BJ (cell line): Measurements from ENCODE around the gene SLC35F1. TPM values are rescaled to one million over a fixed set of nuclear protein-coding genes. Genes with fewer than 3 reads are reported as not detected.

Source experiments
- CTCF ChIA-PET: fragments of 350-600 bp; formaldehyde crosslinking; extraction: SDS; loops from one replicate; lab custom pipeline; 2021; ENCODE audit warnings: antibody characterized with exemption, inconsistent platforms; lab: Yijun Ruan, JAX
- POLR2A ChIA-PET: fragments of 300-600 bp; sonication (Branson Sonifier 250); formaldehyde crosslinking; extraction: SDS; loops from one replicate; lab custom pipeline; 2021; ENCODE audit warnings: antibody characterized with exemption; lab: Charles Lee
- DNase-seq: peaks from one replicate; pipeline ENCODE4 v3.0.0-alpha.2; 2011; ENCODE audit warnings: low read depth
- H3K27me3 ChIP-seq: 2 replicates; pipeline ENCODE4 v1.6.0; 2011; ENCODE audit warnings: low read length; ENCODE audit not compliant: control insufficient read depth, insufficient read depth
- H3K36me3 ChIP-seq: 2 replicates; pipeline ENCODE4 v1.5.1; 2011; ENCODE audit warnings: low read length; ENCODE audit not compliant: control insufficient read depth, insufficient read depth
- H3K4me3 ChIP-seq: 2 replicates; pipeline ENCODE4 v1.5.1; 2011; ENCODE audit warnings: low read depth, mild to moderate bottlenecking, control low read depth, low read length
- polyA plus RNA-seq: library from polyadenylated mRNA; depleted of rRNA; stranded (reverse); fragments of >200 nt; gene quantifications from 2 replicates; pipeline ENCODE4 v1.2.3, GENCODE V29; 2011
- TF ChIP-seq, protein P1 (sequence below): IDR thresholded peaks from 2 replicates; pipeline ENCODE4 v1.5.1; 2011; ENCODE audit warnings: low read depth, mild to moderate bottlenecking, control low read depth, inconsistent platforms, low read length, moderate library complexity; ENCODE audit not compliant: insufficient read depth

Gene SLC35F1
- polyA plus RNA-seq, 1 experiment = not detected

DNA sequence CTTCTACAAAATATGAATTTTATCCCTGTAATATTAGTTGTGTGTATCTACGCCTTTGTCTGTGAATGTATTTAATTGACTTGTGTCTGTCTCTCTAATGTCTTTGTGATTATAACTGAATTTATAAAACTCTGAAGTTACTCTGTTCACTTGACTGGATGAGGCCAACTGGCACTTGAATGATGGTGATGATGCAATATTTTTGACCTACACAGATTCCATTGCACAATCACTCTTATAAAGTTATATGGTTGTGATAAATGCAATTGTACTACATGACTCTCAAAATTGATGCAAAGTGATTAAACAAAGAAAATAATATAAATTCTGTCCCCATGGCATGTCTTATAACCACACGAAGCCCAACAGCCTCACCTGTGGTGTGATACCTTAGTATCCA lies 353.8 kb downstream of the SLC35F1 start:
- ChIA-PET POLR2A (no interaction called here), CTCF (no interaction called here)
- TF ChIP-seq, protein P1, sequence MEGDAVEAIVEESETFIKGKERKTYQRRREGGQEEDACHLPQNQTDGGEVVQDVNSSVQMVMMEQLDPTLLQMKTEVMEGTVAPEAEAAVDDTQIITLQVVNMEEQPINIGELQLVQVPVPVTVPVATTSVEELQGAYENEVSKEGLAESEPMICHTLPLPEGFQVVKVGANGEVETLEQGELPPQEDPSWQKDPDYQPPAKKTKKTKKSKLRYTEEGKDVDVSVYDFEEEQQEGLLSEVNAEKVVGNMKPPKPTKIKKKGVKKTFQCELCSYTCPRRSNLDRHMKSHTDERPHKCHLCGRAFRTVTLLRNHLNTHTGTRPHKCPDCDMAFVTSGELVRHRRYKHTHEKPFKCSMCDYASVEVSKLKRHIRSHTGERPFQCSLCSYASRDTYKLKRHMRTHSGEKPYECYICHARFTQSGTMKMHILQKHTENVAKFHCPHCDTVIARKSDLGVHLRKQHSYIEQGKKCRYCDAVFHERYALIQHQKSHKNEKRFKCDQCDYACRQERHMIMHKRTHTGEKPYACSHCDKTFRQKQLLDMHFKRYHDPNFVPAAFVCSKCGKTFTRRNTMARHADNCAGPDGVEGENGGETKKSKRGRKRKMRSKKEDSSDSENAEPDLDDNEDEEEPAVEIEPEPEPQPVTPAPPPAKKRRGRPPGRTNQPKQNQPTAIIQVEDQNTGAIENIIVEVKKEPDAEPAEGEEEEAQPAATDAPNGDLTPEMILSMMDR = no peak
- Histone ChIP-seq H3K27me3 (no peaks in the 10 kb centered on the region), H3K4me3 (no peak overlapping the region), H3K36me3 (no peaks in the 10 kb centered on the region)
- DNase-seq = no peak

GRCh38 chr6:118263921-118264486 lies 356.9 kb downstream of the SLC35F1 start:
- TF ChIP-seq, protein P1 = no peak
- Histone ChIP-seq H3K36me3 (no peaks in the 10 kb centered on the region), H3K27me3 (no peaks in the 10 kb centered on the region), H3K4me3 (no peak overlapping the region)
- CTCF ChIA-PET = interaction anchor here (0.7 kb wide), 1 partner anchor 1295 kb away, joined by 3 read pairs; no protein-coding TSS in a partner anchor
- POLR2A ChIA-PET = no interaction called here
- DNase-seq = no peak

GRCh38 chr6:118269659-118270058 lies 362.6 kb downstream of the SLC35F1 start:
- Histone ChIP-seq H3K4me3 (no peak overlapping the region), H3K27me3 (no peaks in the 10 kb centered on the region), H3K36me3 (no peaks in the 10 kb centered on the region)
- TF ChIP-seq, protein P1 = no peak
- no peak for DNase-seq
- CTCF ChIA-PET = no interaction called here
- POLR2A ChIA-PET = no interaction called here

DNA sequence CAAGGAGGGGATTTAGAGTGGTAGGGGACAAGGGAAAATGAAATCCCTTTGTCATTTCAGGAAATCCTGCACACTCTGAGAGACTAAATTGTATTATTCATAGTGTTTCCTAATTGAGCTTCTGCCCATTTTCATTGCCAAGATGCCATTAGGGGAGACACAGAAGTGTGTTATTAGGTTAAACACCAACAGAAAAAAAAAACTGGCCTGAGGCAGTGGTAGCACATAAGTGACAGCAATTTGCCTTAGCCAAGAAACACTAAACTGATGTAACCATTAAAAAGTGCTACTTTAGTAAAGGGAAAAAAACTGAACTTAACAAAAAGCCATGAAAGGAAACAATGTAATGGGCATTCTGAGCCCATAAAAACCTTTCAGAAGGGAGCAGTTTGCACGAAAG lies 370.6 kb downstream of the SLC35F1 start:
- TF ChIP-seq, protein P1 = no peak
- Histone ChIP-seq H3K36me3 (no peaks in the 10 kb centered on the region), H3K4me3 (no peak overlapping the region), H3K27me3 (peaks cover 9% of the 10 kb centered on the region)
- DNase-seq = no peak
- POLR2A ChIA-PET = no interaction called here
- CTCF ChIA-PET = interaction anchor here (1.1 to 1.6 kb wide), 2 partner anchors 9 to 234 kb away, joined by 3 to 5 read pairs; no protein-coding TSS in a partner anchor

DNA sequence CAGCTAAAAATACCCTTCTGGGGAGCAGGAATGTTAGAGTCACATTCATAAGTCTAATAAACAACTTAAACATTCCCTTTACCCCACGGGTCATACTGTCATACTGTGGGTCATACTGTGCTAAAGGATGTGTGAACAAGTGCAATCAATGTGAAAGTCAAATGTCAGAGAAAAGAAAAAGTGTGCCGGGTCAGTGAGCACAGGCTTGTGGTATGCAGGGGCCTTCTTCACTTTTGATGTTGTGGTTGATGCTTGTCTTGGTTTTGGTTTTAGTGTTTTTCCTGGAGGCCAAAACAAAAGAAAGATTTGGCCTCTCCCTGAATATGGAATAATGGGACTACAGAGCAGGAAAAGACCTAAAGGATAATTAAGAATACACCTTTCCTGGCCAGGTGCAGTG lies 373.1 kb downstream of the SLC35F1 start:
- ChIA-PET CTCF (interaction anchor here (1.2 to 7.5 kb wide), 2 partner anchors 13 to 301 kb away, joined by 5 to 75 read pairs; no protein-coding TSS in a partner anchor), POLR2A (no interaction called here)
- DNase-seq = no peak
- TF ChIP-seq, protein P1 = no peak
- Histone ChIP-seq H3K4me3 (no peak overlapping the region), H3K27me3 (peaks cover 9% of the 10 kb centered on the region), H3K36me3 (no peaks in the 10 kb centered on the region)
